Measurements from ENCODE around the gene GTF3A. TPM values are rescaled to one million over a fixed set of nuclear protein-coding genes. Genes with fewer than 3 reads are reported as not detected.

GTF3A gene
- total and polyA plus RNA-seq, 9 of the 15 experiments (the other 6 are each of a cell fraction or from before 2014, with no cell fraction given) = 47.5 to 303 (median 174) TPM

DNA sequence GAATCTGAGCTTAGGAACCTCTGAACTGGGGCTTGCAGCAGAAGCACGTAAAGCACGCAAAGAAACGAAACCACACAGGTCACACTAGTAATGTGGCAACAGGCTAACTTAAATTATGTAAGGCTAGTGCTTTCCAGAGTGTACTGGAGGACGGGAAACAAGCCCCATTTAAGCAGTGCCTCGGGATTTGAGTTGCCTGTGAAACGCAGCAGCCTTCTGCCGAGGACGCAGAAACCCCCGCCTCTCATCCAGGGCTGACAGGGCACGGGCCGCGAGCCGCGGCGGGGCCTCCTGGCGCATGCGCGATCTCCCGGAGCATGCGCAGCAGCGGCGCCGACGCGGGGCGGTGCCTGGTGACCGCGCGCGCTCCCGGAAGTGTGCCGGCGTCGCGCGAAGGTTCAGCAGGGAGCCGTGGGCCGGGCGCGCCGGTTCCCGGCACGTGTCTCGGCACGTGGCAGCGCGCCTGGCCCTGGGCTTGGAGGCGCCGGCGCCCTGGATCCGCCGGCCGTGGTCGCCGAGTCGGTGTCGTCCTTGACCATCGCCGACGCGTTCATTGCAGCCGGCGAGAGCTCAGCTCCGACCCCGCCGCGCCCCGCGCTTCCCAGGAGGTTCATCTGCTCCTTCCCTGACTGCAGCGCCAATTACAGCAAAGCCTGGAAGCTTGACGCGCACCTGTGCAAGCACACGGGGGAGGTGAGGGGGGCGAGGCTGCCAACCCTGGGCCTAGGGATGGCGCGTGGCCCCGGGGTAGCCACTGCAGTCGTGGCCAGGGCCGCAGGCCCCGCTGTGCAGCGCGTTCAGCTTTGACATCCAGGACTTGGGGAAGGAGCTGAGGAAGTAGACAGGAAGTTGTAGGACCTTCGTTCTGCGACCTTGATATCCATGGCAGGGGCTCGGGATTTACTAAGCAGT is at the start of gene GTF3A (continued):
- TF ChIP-seq, protein P1, sequence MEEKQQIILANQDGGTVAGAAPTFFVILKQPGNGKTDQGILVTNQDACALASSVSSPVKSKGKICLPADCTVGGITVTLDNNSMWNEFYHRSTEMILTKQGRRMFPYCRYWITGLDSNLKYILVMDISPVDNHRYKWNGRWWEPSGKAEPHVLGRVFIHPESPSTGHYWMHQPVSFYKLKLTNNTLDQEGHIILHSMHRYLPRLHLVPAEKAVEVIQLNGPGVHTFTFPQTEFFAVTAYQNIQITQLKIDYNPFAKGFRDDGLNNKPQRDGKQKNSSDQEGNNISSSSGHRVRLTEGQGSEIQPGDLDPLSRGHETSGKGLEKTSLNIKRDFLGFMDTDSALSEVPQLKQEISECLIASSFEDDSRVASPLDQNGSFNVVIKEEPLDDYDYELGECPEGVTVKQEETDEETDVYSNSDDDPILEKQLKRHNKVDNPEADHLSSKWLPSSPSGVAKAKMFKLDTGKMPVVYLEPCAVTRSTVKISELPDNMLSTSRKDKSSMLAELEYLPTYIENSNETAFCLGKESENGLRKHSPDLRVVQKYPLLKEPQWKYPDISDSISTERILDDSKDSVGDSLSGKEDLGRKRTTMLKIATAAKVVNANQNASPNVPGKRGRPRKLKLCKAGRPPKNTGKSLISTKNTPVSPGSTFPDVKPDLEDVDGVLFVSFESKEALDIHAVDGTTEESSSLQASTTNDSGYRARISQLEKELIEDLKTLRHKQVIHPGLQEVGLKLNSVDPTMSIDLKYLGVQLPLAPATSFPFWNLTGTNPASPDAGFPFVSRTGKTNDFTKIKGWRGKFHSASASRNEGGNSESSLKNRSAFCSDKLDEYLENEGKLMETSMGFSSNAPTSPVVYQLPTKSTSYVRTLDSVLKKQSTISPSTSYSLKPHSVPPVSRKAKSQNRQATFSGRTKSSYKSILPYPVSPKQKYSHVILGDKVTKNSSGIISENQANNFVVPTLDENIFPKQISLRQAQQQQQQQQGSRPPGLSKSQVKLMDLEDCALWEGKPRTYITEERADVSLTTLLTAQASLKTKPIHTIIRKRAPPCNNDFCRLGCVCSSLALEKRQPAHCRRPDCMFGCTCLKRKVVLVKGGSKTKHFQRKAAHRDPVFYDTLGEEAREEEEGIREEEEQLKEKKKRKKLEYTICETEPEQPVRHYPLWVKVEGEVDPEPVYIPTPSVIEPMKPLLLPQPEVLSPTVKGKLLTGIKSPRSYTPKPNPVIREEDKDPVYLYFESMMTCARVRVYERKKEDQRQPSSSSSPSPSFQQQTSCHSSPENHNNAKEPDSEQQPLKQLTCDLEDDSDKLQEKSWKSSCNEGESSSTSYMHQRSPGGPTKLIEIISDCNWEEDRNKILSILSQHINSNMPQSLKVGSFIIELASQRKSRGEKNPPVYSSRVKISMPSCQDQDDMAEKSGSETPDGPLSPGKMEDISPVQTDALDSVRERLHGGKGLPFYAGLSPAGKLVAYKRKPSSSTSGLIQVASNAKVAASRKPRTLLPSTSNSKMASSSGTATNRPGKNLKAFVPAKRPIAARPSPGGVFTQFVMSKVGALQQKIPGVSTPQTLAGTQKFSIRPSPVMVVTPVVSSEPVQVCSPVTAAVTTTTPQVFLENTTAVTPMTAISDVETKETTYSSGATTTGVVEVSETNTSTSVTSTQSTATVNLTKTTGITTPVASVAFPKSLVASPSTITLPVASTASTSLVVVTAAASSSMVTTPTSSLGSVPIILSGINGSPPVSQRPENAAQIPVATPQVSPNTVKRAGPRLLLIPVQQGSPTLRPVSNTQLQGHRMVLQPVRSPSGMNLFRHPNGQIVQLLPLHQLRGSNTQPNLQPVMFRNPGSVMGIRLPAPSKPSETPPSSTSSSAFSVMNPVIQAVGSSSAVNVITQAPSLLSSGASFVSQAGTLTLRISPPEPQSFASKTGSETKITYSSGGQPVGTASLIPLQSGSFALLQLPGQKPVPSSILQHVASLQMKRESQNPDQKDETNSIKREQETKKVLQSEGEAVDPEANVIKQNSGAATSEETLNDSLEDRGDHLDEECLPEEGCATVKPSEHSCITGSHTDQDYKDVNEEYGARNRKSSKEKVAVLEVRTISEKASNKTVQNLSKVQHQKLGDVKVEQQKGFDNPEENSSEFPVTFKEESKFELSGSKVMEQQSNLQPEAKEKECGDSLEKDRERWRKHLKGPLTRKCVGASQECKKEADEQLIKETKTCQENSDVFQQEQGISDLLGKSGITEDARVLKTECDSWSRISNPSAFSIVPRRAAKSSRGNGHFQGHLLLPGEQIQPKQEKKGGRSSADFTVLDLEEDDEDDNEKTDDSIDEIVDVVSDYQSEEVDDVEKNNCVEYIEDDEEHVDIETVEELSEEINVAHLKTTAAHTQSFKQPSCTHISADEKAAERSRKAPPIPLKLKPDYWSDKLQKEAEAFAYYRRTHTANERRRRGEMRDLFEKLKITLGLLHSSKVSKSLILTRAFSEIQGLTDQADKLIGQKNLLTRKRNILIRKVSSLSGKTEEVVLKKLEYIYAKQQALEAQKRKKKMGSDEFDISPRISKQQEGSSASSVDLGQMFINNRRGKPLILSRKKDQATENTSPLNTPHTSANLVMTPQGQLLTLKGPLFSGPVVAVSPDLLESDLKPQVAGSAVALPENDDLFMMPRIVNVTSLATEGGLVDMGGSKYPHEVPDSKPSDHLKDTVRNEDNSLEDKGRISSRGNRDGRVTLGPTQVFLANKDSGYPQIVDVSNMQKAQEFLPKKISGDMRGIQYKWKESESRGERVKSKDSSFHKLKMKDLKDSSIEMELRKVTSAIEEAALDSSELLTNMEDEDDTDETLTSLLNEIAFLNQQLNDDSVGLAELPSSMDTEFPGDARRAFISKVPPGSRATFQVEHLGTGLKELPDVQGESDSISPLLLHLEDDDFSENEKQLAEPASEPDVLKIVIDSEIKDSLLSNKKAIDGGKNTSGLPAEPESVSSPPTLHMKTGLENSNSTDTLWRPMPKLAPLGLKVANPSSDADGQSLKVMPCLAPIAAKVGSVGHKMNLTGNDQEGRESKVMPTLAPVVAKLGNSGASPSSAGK (IDR thresholded peaks at IDR 0.05) = peak; percentile 91
- peak; percentile 44; the same call in 1 of the 2 replicates for TF ChIP-seq POLR2AphosphoS5 (IDR thresholded peaks at IDR 0.05; ENCODE audit: control insufficient read depth, insufficient read depth, low read depth, low read length)
- peak; percentile 93 for TF ChIP-seq NR3C1 (CRISPR knock-in tag; IDR thresholded peaks at IDR 0.05)
- TF ChIP-seq, protein P2, sequence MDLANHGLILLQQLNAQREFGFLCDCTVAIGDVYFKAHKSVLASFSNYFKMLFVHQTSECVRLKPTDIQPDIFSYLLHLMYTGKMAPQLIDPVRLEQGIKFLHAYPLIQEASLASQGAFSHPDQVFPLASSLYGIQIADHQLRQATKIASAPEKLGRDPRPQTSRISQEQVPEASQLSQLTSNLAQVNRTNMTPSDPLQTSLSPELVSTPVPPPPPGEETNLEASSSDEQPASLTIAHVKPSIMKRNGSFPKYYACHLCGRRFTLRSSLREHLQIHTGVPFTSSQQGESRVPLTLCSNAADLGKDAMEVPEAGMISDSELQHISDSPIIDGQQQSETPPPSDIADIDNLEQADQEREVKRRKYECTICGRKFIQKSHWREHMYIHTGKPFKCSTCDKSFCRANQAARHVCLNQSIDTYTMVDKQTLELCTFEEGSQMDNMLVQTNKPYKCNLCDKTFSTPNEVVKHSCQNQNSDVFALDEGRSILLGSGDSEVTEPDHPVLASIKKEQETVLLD (IDR thresholded peaks at IDR 0.05) = peak; percentile 80
- no peak for TF ChIP-seq KDM4B (IDR thresholded peaks at IDR 0.05; ENCODE audit: borderline replicate concordance in 2 of 2, low read depth in 1 of 2)
- TF ChIP-seq TAF1 (IDR thresholded peaks at IDR 0.05; ENCODE audit: control insufficient read depth, extremely low read depth, insufficient read depth, low read length, severe bottlenecking) = peak; percentile 22
- no peak for TF ChIP-seq MCM2 (IDR thresholded peaks at IDR 0.05; ENCODE audit: low read depth)
- TF ChIP-seq ZNF584 (CRISPR knock-in tag; IDR thresholded peaks at IDR 0.05; ENCODE audit: low read depth) = no peak
- no peak for TF ChIP-seq TFAM (CRISPR knock-in tag; conservative IDR thresholded peaks at IDR 0.05)
- TF ChIP-seq C11orf30 (IDR thresholded peaks at IDR 0.05; ENCODE audit: low read depth) = no peak
- 0 out of 2 replicates have a peak, but pooled peaks have one; percentile 50 for TF ChIP-seq NR2C2 (CRISPR knock-in tag; IDR thresholded peaks at IDR 0.05)
- TF ChIP-seq NR2C2 (tag; IDR thresholded peaks at IDR 0.05) = peak; percentile 59
- 0 out of 2 replicates have a peak, but pooled peaks have one; percentile 47 for TF ChIP-seq ZNF124 (CRISPR knock-in tag; IDR thresholded peaks at IDR 0.05)

Measured in K562 (cell line).